ENCODE results near the gene ZNF22. TPM values are rescaled to one million over a fixed set of nuclear protein-coding genes. Genes with fewer than 3 reads are reported as not detected.

The ZNF22 gene
- total RNA-seq, 1 donor: 21.2 TPM

DNA sequence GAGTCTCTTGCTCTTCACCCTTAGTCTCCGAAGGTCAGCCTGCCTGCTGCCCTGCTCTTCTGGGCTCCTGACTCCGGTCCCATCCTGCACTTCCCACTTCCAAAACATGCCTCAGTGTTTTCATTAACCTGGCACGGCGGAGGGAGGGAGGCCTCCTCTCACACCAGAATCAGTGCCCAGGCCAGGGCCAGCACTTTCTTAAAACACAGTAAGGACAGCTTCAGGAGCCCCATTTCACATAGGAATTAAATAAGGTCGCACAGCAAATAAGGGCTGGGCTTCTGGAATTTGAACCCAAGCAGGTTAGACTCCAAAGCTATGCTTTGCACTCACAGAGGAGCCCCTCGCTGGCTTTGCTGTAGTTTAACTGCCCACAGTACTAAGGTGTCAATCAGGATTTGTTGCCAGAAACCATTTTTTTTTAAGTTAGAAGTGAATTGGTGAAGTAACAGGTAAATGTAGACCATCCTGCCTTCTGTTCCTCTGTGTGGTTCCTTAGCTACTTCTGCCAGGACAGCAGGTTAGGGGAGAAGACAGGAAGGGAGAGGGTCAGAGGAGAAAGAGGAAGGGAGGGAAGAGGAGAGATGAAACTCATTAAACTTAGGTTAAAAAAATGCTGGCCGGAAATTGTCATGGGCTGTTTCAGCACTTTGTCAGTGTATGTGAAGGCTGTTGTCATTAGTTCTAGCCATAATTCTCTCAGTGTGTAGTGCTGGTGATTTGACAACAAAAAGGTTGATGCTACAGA is 40.1 kb upstream of the ZNF22 start:
- DNase-seq (ENCODE audit: low read depth): no peak
- TF ChIP-seq, protein P1, sequence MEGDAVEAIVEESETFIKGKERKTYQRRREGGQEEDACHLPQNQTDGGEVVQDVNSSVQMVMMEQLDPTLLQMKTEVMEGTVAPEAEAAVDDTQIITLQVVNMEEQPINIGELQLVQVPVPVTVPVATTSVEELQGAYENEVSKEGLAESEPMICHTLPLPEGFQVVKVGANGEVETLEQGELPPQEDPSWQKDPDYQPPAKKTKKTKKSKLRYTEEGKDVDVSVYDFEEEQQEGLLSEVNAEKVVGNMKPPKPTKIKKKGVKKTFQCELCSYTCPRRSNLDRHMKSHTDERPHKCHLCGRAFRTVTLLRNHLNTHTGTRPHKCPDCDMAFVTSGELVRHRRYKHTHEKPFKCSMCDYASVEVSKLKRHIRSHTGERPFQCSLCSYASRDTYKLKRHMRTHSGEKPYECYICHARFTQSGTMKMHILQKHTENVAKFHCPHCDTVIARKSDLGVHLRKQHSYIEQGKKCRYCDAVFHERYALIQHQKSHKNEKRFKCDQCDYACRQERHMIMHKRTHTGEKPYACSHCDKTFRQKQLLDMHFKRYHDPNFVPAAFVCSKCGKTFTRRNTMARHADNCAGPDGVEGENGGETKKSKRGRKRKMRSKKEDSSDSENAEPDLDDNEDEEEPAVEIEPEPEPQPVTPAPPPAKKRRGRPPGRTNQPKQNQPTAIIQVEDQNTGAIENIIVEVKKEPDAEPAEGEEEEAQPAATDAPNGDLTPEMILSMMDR (IDR thresholded peaks at IDR 0.05; ENCODE audit: insufficient read depth, low read depth, low read length): no peak
- peak overlapping the region; percentile 65 for H3K4me3 ChIP-seq (ENCODE audit: low read depth, low read length)

GRCh38 chr10:44961230-44961571 is 39.5 kb upstream of the ZNF22 start:
- no peak overlapping the region for H3K4me3 ChIP-seq (ENCODE audit: low read depth, low read length)
- TF ChIP-seq, protein P1 (IDR thresholded peaks at IDR 0.05; ENCODE audit: insufficient read depth, low read depth, low read length): no peak
- DNase-seq (ENCODE audit: low read depth): no peak

GRCh38 chr10:44961931-44962750 is 38.6 kb upstream of the ZNF22 start:
- no peak for DNase-seq (ENCODE audit: low read depth)
- TF ChIP-seq, protein P1 (IDR thresholded peaks at IDR 0.05; ENCODE audit: insufficient read depth, low read depth, low read length): no peak
- no peak overlapping the region for H3K4me3 ChIP-seq (ENCODE audit: low read depth, low read length)

GRCh38 chr10:44962870-44963738 is 37.6 kb upstream of the ZNF22 start:
- TF ChIP-seq, protein P1 (IDR thresholded peaks at IDR 0.05; ENCODE audit: insufficient read depth, low read depth, low read length): peak; percentile 26
- H3K4me3 ChIP-seq (ENCODE audit: low read depth, low read length): no peak overlapping the region
- DNase-seq (ENCODE audit: low read depth): no peak

DNA sequence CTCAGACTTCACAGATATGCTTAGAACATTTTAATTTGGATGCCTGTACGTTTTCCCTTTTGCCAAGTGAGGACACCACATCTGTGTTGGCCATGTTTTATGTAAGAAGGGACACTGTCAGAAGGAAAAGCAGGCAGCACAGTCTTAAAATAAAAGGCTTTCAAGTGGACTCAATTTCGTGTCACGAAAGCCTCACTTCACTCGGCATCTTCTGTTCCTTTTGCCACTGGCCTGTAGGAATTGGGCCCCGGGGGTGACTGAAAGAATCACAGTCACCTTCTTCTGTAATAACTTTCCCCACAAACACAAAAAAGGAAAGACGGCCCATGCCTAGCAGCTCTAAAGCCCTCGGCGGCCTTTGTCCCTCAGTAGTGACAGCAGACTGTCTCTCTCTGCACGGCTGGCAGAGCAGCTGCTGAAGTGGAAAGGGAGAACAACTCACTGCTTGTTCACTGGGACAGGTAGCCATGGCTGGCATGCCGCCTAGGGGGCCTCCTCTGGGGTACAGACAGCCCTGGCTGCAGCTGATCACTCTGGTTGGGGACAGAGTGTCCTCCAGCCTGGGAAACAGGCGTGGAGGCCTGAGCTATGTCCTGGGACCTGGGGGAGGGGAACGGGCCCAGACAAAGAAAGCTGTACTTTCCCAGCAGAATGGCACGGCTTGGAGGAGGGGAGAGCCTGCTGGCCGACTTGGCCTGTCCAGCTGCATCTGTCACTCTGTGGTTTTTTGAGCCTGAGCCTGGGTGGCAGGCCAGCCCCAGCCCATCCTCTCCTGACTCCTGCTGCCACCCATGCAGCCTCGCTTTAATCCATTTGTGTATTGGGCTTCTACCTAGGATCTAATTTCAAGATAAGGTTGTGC is 36.7 kb upstream of the ZNF22 start:
- peak; percentile 40 for DNase-seq (ENCODE audit: low read depth)
- TF ChIP-seq, protein P1 (IDR thresholded peaks at IDR 0.05; ENCODE audit: insufficient read depth, low read depth, low read length): no peak
- H3K4me3 ChIP-seq (ENCODE audit: low read depth, low read length): no peak overlapping the region

GRCh38 chr10:44965104-44965503 is 35.6 kb upstream of the ZNF22 start:
- H3K4me3 ChIP-seq (ENCODE audit: low read depth, low read length): no peak overlapping the region
- DNase-seq (ENCODE audit: low read depth): no peak
- TF ChIP-seq, protein P1 (IDR thresholded peaks at IDR 0.05; ENCODE audit: insufficient read depth, low read depth, low read length): no peak
